CD4-positive, alpha-beta T cell treated with Interleukin-2 at 100 ng/mL for 4 hours (primary cell): ENCODE measurements around the gene HIVEP2.

Experiments
- DNase-seq: peaks from one replicate; pipeline ENCODE4 v3.0.0-alpha.2; 2020; ENCODE audit warnings: low spot score

The HIVEP2 gene

GRCh38 chr6:142786476-142786875, 158.5 kb downstream of the HIVEP2 start:
- no peak for DNase-seq

DNA sequence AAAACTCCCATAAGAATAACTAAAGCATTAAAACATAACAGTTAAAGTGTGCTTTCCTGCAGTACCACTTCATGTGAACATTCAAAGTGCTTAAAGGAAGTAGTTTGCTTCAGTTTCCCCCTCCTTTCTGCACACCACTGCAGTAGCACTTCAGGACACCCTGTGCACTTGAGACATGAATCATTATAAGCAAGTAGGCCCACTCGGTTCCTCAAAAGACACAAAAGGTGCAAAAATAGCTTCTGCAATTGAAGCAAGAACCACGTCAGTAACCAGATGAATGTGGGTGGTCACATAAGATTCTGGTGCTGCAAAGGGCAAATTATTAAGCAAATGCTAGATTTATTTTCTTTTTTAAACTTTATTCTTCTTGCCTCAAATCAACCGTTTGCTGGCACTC, 160.6 kb downstream of the HIVEP2 start:
- peak; percentile 32 for DNase-seq

DNA sequence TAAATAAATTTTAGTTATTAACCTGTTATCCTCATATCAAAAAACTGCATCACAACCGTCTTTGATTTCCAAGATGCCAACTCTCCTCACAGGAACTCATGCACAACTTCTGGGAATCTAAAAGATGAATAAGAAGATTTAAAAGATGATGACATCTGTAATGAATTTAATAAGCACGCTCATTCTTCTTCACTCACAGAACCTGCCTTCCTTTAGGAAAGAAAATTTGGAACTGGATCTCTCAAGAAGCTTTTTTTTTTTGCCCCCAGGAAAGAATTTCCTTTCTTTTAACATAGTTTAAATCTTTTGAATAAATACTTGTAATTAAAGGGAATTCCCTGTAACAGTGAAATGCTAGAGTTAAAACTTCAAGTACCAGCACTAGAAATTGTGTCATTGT, 161.5 kb downstream of the HIVEP2 start:
- no peak for DNase-seq

DNA sequence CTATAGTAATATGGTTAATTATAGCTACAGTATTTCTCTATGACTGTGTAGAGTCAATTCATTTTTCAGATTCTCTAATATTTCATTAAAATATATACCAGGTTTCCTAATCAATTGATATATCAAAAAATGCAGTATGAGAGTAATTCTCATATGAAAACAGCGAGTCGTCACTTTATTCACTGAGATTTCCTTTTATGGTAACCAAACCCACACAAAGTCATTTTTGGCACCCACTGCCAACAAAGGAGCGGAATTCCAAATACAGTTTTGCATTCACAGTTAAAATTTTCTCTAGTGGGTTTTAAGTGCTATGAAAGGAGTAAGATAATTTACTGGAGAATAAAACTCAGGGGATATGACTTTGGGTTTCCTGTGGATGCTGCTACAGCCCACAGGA, 163.8 kb downstream of the HIVEP2 start:
- DNase-seq: no peak

GRCh38 chr6:142773859-142774648, 170.9 kb downstream of the HIVEP2 start:
- peak; percentile 33 for DNase-seq

DNA sequence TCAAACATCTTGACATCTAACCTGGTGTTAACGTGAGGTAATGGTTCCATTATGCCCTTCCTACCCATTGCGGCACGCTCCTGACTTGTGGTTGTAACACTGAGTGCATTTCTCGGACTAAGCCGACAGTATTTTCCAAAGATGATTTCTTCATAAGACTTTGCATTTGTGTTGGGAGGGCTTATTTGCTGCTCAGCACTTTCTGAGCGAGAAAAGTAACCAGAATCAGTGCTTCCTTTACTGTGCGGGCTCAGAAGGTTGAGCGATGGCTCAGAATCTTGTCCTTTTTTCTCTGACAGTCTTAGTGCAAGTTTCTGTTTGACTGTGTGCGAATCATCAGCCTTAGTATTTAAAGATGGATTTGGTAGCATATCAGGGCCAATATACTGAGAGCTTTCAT, 171.7 kb downstream of the HIVEP2 start:
- DNase-seq: no peak

- no peak for DNase-seq
Observed at GRCh38 chr6:142771162-142771561, 173.8 kb downstream of the HIVEP2 start.

DNA sequence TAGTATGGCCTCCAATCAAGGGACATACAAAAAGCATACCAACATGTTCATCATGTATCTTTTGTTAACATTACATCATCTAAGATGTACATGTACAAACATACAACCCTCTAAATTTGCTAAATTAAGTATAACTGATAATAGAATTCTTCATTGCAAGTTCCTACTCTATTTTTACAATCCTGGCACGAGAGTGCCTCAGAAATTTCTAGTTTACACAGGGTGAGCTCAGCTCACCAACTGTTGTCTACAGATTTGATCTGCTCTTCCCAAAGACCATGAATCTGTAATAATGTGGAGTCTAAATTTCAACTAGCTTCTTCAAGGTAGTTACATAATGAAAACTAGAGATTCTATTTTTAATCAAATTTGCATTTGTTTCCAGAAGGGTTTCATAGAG, 179.7 kb downstream of the HIVEP2 start:
- DNase-seq: no peak

DNA sequence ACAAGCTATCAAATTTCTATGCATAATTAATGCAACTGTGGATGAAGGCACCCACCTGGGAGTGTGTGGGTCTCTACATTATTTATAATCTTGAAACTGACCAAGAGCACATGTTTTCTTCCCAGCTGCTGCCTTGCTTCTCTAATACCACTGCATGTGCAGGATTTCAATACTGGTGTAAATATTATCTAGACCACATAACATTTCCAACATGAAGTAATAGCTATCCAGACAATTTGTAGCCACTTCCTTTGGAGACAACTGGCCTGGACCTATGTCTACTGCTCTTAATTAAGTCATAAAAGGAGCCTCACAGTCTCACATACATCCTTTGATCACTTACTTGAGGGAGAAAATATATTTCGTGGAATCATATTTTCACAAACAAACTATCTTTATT, 180.7 kb downstream of the HIVEP2 start:
- DNase-seq: no peak

DNA sequence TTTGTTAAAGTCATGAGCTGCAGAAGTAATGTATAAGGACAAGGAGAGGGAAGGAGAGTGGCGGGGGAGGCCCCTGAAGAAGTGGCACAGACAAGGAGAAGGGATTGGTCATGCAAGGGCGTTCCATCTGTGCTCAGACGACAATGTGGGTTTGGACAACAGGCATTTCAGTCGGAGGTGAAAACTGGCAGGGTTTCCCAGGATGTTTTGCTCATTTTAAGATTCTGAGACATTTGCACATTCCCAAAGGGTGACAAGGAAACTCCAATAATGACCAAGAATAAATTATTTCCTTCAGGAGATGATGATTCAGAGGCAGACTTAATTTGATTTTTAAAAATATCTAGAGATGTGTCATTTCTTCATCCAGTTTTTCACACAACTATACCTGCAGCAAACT, 181.8 kb downstream of the HIVEP2 start:
- no peak for DNase-seq

DNA sequence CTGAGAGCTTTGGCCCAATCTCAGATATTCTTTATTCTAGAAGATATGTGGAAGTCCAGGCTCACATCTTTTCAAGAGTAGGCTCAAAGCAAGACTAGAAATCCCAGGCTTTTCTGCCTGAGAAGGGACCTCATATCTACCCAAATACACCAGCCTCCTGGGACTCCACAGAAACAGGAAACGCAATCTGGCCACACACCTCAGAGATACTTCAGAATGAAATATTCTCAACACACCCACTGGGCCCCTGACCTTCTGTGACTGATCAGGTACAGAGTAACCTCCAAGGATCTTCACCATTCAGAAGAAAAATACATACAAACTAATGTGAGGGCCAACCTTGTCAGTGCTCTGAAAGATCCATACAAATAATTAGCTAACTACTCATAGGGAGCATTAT, 183.2 kb downstream of the HIVEP2 start:
- no peak for DNase-seq

GRCh38 chr6:142760152-142760551, 184.8 kb downstream of the HIVEP2 start:
- DNase-seq: no peak

GRCh38 chr6:142758629-142759025, 186.3 kb downstream of the HIVEP2 start:
- DNase-seq: no peak

GRCh38 chr6:142757852-142758628, 186.9 kb downstream of the HIVEP2 start:
- no peak for DNase-seq

DNA sequence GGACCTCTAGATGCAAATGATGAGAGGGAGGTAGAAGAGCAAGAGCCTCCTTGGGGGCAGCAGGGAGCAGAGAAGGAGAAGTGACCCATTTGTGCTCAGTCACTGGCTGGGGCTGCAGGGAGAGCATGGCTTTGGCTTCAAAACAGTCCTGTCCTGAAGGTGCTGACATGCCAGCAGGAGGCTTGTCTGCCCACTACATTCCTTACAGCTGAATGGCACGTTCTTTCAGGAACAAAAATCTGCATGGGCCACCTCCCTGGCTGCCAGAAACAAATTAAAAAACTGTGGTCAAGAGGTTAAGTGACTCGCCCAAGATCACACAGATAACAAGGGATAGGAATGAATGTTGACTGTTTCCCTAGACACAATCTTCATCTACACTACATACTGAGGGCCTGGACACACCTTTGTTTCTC, 188.8 kb downstream of the HIVEP2 start:
- DNase-seq: no peak

DNA sequence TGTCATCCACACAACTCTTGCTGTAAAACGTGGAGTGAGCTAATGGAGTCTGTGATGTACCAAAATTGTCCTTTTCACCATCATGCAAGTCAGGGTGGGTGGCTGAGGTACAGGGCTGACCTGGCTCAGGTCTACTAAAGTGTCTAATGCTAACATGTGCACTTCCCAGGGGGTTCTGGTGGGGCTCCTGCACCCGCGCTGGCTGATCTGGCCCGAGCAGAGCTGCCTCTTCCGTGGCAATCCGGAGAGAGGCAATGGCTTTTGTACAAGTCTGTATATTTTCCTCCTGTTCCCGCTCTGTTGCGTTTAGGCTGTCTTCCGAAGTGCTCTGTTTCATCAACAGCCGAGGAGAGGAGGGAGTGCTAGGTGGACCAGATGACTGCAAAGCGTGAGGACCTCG, 191.8 kb downstream of the HIVEP2 start:
- DNase-seq: no peak

GRCh38 chr6:142752348-142752747, 192.6 kb downstream of the HIVEP2 start:
- no peak for DNase-seq

- no peak for DNase-seq
Observed at GRCh38 chr6:142751452-142751851, 193.5 kb downstream of the HIVEP2 start.

GRCh38 chr6:142750998-142751397, 194.0 kb downstream of the HIVEP2 start:
- no peak for DNase-seq

DNA sequence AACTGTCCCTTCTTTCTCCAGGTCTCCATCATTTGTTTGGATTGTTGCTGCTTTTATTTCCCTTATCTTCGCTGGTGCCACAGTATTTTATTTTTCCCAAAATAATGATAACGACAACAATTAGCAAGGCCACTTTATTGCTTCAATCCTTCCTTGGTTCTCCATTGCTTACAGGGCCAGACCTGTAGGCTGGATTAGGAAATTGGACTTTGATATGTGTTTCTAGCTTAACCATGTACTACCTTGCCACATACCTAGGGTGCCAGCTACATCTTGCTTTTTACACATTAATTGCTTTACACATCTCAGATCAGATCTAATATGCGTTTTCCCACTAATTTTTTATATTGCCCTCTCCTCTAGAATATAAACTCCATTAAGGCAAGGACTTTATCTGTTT, 195.4 kb downstream of the HIVEP2 start:
- DNase-seq: no peak

GRCh38 chr6:142746524-142746923, 198.5 kb downstream of the HIVEP2 start:
- peak; percentile 50 for DNase-seq

GRCh38 chr6:142744836-142745235, 200.1 kb downstream of the HIVEP2 start:
- no peak for DNase-seq

GRCh38 chr6:142740449-142740848, 204.5 kb downstream of the HIVEP2 start:
- DNase-seq: no peak

DNA sequence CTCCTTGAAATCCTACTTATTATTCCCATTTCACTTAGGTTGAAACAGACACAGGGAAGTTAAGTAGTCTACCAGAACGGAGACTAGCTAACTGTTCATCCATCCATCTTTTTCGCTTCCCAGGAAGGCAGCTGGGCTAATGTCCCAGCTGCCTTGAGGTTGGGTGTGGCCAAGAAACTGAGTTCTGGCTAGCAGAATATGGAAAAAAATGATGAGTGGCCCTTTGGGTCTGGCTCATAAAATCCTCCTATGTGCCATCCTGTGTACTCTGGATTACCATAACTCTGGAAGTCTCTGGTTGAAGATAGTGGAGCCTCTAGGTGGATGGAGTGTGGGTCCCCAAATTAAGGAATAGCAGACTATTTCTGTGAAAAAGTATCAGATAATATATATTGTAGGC, 206.2 kb downstream of the HIVEP2 start:
- DNase-seq: no peak
